HG03159 (cell line): ENCODE data around the gene ANKDD1B.
A peak's percentile ranks its signal among the peaks of the same experiment; 100 is the strongest.
"Not testable (repeated sequence)": the region's sequence is repeated elsewhere in the genome, so short reads cannot be mapped to it uniquely, and the experiment has no call there.

Experiments
- ATAC-seq: cut with Tn5 transposase; IDR thresholded peaks from one replicate; pipeline ENCODE4 v1.9.1; 2021; ENCODE audit warnings: mild to moderate bottlenecking, moderate library complexity; ENCODE audit not compliant: unreplicated experiment

The ANKDD1B gene

GRCh38 chr5:75695472-75696351 is 84.5 kb downstream of the ANKDD1B start:
- not testable (repeated sequence) for ATAC-seq

GRCh38 chr5:75701856-75702255 is 90.6 kb downstream of the ANKDD1B start:
- no peak for ATAC-seq

DNA sequence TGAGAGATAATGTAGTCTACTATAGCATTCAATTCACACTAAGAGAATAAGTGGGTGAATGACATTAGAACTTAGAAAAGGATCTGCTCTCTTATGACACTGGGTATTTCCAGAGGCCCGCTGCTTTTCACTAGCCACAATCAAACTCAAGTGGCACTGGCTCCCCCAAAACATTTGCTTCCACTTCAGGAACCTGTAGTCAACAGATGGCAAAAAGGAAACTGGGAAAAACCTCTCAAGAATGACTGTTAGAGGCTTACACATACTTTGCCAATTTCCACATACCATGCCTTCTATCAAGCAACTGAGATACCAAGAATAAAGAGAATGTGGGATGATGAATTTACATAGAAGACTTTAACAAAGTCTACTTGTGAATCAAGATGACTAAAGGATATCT is 94.8 kb downstream of the ANKDD1B start:
- no peak for ATAC-seq

GRCh38 chr5:75706775-75707174 is 95.5 kb downstream of the ANKDD1B start:
- ATAC-seq, result no peak

GRCh38 chr5:75707911-75708509 is 96.8 kb downstream of the ANKDD1B start:
- ATAC-seq, result no peak

DNA sequence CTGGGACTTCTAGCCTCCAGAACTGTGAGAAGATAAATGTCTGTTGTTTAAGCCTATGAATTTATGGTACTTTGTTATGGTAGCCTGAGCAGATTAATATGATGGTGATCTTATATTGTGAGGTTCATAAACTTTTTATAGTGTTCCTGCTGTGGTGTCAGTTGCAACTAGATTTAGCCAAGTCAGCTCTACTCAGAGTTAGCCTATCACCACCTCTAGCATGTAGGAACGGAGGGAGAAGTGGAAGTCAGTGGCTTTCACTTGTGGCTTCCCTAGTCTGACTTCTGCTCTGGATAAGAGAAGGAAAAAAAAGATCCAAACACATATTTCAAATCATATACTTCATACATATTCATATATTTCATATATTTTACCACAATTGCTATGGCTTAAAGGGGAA is 99.4 kb downstream of the ANKDD1B start:
- ATAC-seq, result no peak

GRCh38 chr5:75711151-75711550 is 99.9 kb downstream of the ANKDD1B start:
- no peak for ATAC-seq

DNA sequence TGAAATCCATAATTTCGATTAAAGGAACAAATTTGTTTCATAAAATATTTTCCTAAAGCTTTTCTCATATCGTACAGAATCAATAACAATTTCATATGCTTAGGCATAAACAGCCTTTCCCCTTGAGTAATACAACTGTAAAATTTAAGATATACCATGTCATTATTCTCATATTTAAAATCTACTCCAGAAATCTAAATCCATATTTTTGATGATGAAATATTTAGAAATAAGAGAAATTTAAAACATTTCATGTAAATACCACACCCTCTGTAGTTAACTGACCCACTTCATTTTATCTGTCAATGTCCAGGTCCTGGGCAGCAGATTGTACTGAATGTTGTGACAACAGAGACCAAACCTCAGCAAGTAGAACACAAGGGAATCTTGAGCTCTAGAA is 100.8 kb downstream of the ANKDD1B start:
- no peak for ATAC-seq

DNA sequence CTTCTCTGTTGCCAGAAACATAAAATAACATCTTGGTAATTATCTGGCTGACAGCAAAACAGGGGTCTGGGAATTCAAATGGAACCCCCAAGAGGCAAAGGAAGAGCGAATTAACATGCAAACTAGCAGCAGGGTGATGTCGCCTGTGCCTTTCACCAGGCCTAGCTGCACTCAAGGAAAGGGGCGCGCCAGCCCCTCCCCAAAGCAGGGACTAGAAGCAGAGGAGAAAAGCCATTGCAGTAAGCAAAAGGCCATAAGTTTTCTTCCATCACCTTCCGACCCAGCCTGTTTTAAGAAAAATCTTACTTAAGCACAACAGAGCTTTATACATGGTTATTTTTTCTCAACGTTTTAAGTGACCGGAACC is 105.4 kb downstream of the ANKDD1B start:
- ATAC-seq, result peak; percentile 2

GRCh38 chr5:75717082-75717922 is 106.0 kb downstream of the ANKDD1B start, which contains the start of gene POC5:
Gene POC5, minus strand, starts transcription at chr5:75717437. Its CDS starts 4,500 bp downstream, at chr5:75712937.
- peak; percentile 96 for ATAC-seq

- ATAC-seq, result no peak
These were observed 109.6 kb downstream of the ANKDD1B start for GRCh38 chr5:75720882-75721281.
